ENCODE results near the gene C15orf39.

DNA sequence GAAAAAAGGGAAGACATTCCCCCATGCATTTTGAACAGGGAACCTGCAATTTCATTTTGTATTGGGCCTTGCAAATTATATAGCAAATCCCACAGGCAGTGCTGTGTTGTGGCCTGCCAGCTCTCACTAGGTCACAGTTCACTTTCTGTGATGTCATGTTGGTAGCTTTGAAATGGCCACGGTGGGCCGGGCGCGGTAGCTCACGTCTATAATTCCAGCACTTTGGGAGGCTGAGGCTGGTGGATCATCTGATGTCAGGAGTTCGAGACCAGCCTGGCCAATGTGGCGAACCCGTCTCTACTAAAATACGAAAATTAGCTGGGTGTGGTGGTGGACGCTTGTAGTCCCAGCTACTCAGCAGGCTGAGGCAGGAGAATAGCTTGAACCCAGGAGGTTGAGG is 27.0 kb upstream of the C15orf39 start:
- TF ChIP-seq, protein P1, sequence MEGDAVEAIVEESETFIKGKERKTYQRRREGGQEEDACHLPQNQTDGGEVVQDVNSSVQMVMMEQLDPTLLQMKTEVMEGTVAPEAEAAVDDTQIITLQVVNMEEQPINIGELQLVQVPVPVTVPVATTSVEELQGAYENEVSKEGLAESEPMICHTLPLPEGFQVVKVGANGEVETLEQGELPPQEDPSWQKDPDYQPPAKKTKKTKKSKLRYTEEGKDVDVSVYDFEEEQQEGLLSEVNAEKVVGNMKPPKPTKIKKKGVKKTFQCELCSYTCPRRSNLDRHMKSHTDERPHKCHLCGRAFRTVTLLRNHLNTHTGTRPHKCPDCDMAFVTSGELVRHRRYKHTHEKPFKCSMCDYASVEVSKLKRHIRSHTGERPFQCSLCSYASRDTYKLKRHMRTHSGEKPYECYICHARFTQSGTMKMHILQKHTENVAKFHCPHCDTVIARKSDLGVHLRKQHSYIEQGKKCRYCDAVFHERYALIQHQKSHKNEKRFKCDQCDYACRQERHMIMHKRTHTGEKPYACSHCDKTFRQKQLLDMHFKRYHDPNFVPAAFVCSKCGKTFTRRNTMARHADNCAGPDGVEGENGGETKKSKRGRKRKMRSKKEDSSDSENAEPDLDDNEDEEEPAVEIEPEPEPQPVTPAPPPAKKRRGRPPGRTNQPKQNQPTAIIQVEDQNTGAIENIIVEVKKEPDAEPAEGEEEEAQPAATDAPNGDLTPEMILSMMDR (IDR thresholded peaks at IDR 0.05; ENCODE audit: insufficient read depth, low read length): no peak
- TF ChIP-seq, protein P2, sequence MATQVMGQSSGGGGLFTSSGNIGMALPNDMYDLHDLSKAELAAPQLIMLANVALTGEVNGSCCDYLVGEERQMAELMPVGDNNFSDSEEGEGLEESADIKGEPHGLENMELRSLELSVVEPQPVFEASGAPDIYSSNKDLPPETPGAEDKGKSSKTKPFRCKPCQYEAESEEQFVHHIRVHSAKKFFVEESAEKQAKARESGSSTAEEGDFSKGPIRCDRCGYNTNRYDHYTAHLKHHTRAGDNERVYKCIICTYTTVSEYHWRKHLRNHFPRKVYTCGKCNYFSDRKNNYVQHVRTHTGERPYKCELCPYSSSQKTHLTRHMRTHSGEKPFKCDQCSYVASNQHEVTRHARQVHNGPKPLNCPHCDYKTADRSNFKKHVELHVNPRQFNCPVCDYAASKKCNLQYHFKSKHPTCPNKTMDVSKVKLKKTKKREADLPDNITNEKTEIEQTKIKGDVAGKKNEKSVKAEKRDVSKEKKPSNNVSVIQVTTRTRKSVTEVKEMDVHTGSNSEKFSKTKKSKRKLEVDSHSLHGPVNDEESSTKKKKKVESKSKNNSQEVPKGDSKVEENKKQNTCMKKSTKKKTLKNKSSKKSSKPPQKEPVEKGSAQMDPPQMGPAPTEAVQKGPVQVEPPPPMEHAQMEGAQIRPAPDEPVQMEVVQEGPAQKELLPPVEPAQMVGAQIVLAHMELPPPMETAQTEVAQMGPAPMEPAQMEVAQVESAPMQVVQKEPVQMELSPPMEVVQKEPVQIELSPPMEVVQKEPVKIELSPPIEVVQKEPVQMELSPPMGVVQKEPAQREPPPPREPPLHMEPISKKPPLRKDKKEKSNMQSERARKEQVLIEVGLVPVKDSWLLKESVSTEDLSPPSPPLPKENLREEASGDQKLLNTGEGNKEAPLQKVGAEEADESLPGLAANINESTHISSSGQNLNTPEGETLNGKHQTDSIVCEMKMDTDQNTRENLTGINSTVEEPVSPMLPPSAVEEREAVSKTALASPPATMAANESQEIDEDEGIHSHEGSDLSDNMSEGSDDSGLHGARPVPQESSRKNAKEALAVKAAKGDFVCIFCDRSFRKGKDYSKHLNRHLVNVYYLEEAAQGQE (IDR thresholded peaks at IDR 0.05; ENCODE audit: insufficient replicate concordance, low read depth): no peak
- TF ChIP-seq GABPA (IDR thresholded peaks at IDR 0.05; ENCODE audit: low read depth) (no peak), SPI1 (IDR thresholded peaks at IDR 0.05; ENCODE audit: borderline replicate concordance, low read depth) (no peak), POLR2AphosphoS5 (IDR thresholded peaks at IDR 0.05; ENCODE audit: low read depth) (no peak)

All from HL-60 (cell line).